HL-60/S4 (cell line): ENCODE data around the gene TTC34.
"Not testable (repeated sequence)": the region's sequence is repeated elsewhere in the genome, so short reads cannot be mapped to it uniquely, and the experiment has no call there.

ENCODE experiments used
- in situ Hi-C: fragments of 300-500 bp; cut with MboI; formaldehyde crosslinking; loops from 2 replicates; pipeline ENCODE4 v1.14.3; 2022; ENCODE audit warnings: low sequenced_read_pairs

TTC34 gene

GRCh38 chr1:2687174-2687591, 114.3 kb downstream of the TTC34 start:
- in situ Hi-C loops = not testable (repeated sequence)

GRCh38 chr1:2686091-2686863, 115.2 kb downstream of the TTC34 start:
- in situ Hi-C loops = not testable (repeated sequence)

- in situ Hi-C loops = not testable (repeated sequence)
These were observed 115.8 kb downstream of the TTC34 start for GRCh38 chr1:2685671-2686070.

GRCh38 chr1:2684878-2685277, 116.6 kb downstream of the TTC34 start:
- in situ Hi-C loops = not testable (repeated sequence)

GRCh38 chr1:2684000-2684399, 117.5 kb downstream of the TTC34 start:
- in situ Hi-C loops = not testable (repeated sequence)

GRCh38 chr1:2683321-2683741, 118.2 kb downstream of the TTC34 start:
- in situ Hi-C loops = not testable (repeated sequence)

GRCh38 chr1:2682879-2683278, 118.6 kb downstream of the TTC34 start:
- in situ Hi-C loops = not testable (repeated sequence)

GRCh38 chr1:2676726-2677125, 124.8 kb downstream of the TTC34 start:
- in situ Hi-C loops = not testable (repeated sequence)

GRCh38 chr1:2671656-2672055, 129.8 kb downstream of the TTC34 start:
- in situ Hi-C loops = not testable (repeated sequence)

GRCh38 chr1:2659806-2660205, 141.7 kb downstream of the TTC34 start:
- in situ Hi-C loops = not testable (repeated sequence)

- in situ Hi-C loops = not testable (repeated sequence)
These were observed 143.6 kb downstream of the TTC34 start for GRCh38 chr1:2657909-2658308.

GRCh38 chr1:2657124-2657523, 144.4 kb downstream of the TTC34 start:
- in situ Hi-C loops = not testable (repeated sequence)

- in situ Hi-C loops = not testable (repeated sequence)
These were observed 145.7 kb downstream of the TTC34 start for GRCh38 chr1:2655598-2656434.

- in situ Hi-C loops = not testable (repeated sequence)
These were observed 147.0 kb downstream of the TTC34 start for GRCh38 chr1:2654443-2654948.

GRCh38 chr1:2653741-2654442, 147.6 kb downstream of the TTC34 start:
- in situ Hi-C loops = not testable (repeated sequence)

- in situ Hi-C loops = not testable (repeated sequence)
These were observed 148.4 kb downstream of the TTC34 start for GRCh38 chr1:2652926-2653571.

GRCh38 chr1:2652152-2652925, 149.2 kb downstream of the TTC34 start:
- in situ Hi-C loops = not testable (repeated sequence)

GRCh38 chr1:2650967-2651645, 150.4 kb downstream of the TTC34 start:
- in situ Hi-C loops = no loop called here

- in situ Hi-C loops = no loop called here
These were observed 154.7 kb downstream of the TTC34 start for GRCh38 chr1:2646837-2647236.
